Measurements from ENCODE around the gene SLC45A3. TPM values are rescaled to one million over a fixed set of nuclear protein-coding genes. Genes with fewer than 3 reads are reported as not detected.

The SLC45A3 gene
- total RNA-seq, 2 experiments from 2014 or later = 0.18 TPM; not detected in 1

GRCh38 chr1:205627956-205628355 lies 52.4 kb downstream of the SLC45A3 start:
- Mint-ChIP-seq H3K27me3 (no peaks in the 10 kb centered on the region), H3K4me1 (peaks cover 54% of the 10 kb centered on the region), H3K9me3 (no peaks in the 10 kb centered on the region), H3K4me3 (no peak overlapping the region), H3K36me3 (ENCODE audit: low read depth) (peaks cover 44% of the 10 kb centered on the region), H3K27ac (peak overlapping the region; percentile 35)
- DNase-seq = no peak
- CTCF ChIA-PET = interaction anchor here (9.7 kb wide), 1 partner anchor 36 kb away, joined by 257 read pairs; no protein-coding TSS in a partner anchor
- POLR2A ChIA-PET = interaction anchor here (6.1 kb wide), 1 partner anchor 35 kb away, joined by 165 read pairs; no protein-coding TSS in a partner anchor

DNA sequence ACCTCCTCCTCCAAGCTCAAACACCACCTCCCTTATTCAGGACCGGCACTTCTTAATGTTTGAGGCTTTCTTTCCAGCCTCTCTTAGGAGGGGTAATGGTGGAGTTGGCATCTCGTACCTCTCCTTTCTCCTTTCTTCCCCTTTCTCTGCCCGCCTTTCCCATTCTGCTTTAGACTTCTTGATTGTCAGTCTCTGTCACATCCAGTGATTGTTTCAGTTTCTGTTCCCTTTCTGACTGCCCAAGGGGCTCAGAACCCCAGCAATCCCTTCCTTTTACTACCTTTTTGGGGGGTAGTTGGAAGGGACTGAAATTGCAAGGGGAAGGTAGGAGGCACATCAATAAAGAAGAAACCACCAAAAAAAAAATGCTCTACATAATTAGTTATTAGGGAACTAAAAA lies 54.1 kb downstream of the SLC45A3 start:
- no peak for DNase-seq
- ChIA-PET POLR2A (no interaction called here), CTCF (no interaction called here)
- peaks cover 47% of the 10 kb centered on the region for H3K4me1 Mint-ChIP-seq
- no peaks in the 10 kb centered on the region for H3K27me3 Mint-ChIP-seq
- peak overlapping the region; percentile 16 for H3K4me3 Mint-ChIP-seq
- H3K27ac Mint-ChIP-seq = peak overlapping the region; percentile 47
- H3K9me3 Mint-ChIP-seq = no peaks in the 10 kb centered on the region
- H3K36me3 Mint-ChIP-seq (ENCODE audit: low read depth) = peaks cover 53% of the 10 kb centered on the region

DNA sequence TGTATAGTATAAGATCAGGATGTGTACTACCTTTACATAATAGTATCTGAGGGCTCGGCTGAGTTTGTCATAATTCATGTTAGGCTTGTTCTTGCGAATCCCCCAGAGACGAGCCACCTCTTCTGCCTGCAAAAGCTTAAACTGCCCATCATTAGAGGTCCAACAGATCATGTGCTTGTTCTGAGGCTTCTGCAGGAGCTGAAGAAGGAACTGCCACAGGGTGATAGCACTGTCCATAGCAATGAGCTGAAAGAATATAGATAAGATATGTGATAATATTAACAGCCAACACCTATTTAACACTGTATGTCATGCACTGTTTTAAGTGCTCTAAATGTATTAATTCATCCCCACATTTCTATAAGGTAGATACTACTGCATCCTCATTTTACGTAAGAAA lies 56.7 kb downstream of the SLC45A3 start:
- H3K36me3 Mint-ChIP-seq (ENCODE audit: low read depth) = peaks cover 70% of the 10 kb centered on the region
- peaks cover 34% of the 10 kb centered on the region for H3K4me1 Mint-ChIP-seq
- H3K27ac Mint-ChIP-seq = no peak overlapping the region
- no peak overlapping the region for H3K4me3 Mint-ChIP-seq
- POLR2A ChIA-PET = interaction anchor here (1.2 kb wide), 1 partner anchor 151 kb away, joined by 3 read pairs; no protein-coding TSS in a partner anchor
- H3K9me3 Mint-ChIP-seq = no peaks in the 10 kb centered on the region
- CTCF ChIA-PET = interaction anchor here (1.1 to 1.3 kb wide), 2 partner anchors 8 to 32 kb away, joined by 3 to 6 read pairs; partner anchors contain the start of gene ELK4
- H3K27me3 Mint-ChIP-seq = no peaks in the 10 kb centered on the region
- no peak for DNase-seq

DNA sequence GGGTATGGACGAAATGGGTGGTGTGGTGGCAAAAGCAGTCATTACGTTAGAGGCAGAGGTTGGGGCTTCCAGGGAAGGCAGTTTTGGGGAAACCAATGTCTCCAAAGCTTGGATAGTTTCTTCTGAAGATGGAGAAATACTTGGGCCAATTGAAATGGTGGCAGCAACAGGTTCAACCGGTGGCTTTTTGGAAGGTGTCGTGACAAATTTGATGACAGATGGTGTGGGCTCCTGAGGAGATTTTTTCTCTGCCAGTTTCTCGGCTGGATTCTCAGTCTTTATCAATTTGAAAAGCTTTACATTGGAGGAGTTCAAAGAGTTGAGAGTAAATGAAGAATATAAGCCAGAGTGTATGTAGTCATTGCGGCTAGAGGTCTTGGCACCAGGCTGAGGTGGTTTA lies 60.0 kb downstream of the SLC45A3 start:
- H3K27me3 Mint-ChIP-seq = no peaks in the 10 kb centered on the region
- no peak for DNase-seq
- ChIA-PET POLR2A (interaction anchor here (2.7 kb wide), 1 partner anchor 10 kb away, joined by 9 read pairs; no protein-coding TSS in a partner anchor), CTCF (interaction anchor here (1.0 kb wide), 1 partner anchor 28 kb away, joined by 4 read pairs; no protein-coding TSS in a partner anchor)
- H3K4me1 Mint-ChIP-seq = peaks cover 15% of the 10 kb centered on the region
- no peaks in the 10 kb centered on the region for H3K9me3 Mint-ChIP-seq
- H3K4me3 Mint-ChIP-seq = no peak overlapping the region
- H3K36me3 Mint-ChIP-seq (ENCODE audit: low read depth) = peaks cover 69% of the 10 kb centered on the region
- H3K27ac Mint-ChIP-seq = no peak overlapping the region

- no peak for DNase-seq
- CTCF ChIA-PET = interaction anchor here (0.6 kb wide), 1 partner anchor 38 kb away, joined by 7 read pairs; no protein-coding TSS in a partner anchor
- no peaks in the 10 kb centered on the region for H3K27me3 Mint-ChIP-seq
- POLR2A ChIA-PET = interaction anchor here (2.3 kb wide), 1 partner anchor 12 kb away, joined by 11 read pairs; the partner anchor contains the start of gene ELK4
- H3K36me3 Mint-ChIP-seq (ENCODE audit: low read depth) = peaks cover 66% of the 10 kb centered on the region
- peaks cover 14% of the 10 kb centered on the region for H3K4me1 Mint-ChIP-seq
- no peak overlapping the region for H3K4me3 Mint-ChIP-seq
- H3K27ac Mint-ChIP-seq = no peak overlapping the region
- no peaks in the 10 kb centered on the region for H3K9me3 Mint-ChIP-seq
Measured at GRCh38 chr1:205619376-205619775, 60.9 kb downstream of the SLC45A3 start.

DNA sequence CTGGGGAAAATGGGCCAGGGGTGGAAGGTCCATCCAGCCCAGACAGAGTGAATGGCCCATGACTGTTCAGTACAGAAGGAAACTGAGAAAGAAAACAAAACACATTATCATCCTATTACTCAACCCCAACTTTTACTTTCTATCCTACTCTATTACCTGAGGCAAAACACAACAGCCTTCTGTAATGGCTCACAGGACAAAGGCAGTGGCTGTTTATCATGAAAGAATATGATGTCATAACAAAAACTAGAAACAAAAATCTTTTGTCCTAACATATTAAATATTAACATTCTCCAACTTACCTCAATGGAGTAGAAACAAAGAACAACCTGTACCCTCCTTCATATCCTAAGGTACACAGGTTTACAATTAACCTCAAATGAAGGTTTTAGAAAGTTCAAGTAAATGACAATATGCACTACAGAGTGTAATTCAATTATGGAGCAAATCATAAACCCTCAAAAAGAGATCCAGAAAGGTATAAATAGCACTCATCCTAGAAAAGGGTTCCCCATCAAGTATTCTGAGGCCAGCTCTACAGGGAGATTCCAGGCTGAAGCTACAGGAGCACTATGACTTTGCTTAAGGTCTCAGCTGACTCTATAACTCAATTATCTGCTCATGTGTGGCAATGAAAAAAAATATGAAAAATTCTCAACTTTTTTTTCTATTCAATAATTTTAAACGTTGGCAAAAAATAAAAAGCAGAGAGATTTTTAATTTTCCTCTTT lies 63.6 kb downstream of the SLC45A3 start:
- peaks cover 24% of the 10 kb centered on the region for H3K4me1 Mint-ChIP-seq
- CTCF ChIA-PET = no interaction called here
- POLR2A ChIA-PET = interaction anchor here (0.7 kb wide), 1 partner anchor 15 kb away, joined by 3 read pairs; no protein-coding TSS in a partner anchor
- H3K9me3 Mint-ChIP-seq = no peaks in the 10 kb centered on the region
- H3K36me3 Mint-ChIP-seq (ENCODE audit: low read depth) = peaks cover 62% of the 10 kb centered on the region
- no peak for DNase-seq
- no peaks in the 10 kb centered on the region for H3K27me3 Mint-ChIP-seq
- H3K4me3 Mint-ChIP-seq = no peak overlapping the region
- no peak overlapping the region for H3K27ac Mint-ChIP-seq

- Mint-ChIP-seq H3K27ac (no peak overlapping the region), H3K27me3 (no peaks in the 10 kb centered on the region), H3K9me3 (no peaks in the 10 kb centered on the region), H3K4me3 (no peak overlapping the region), H3K36me3 (ENCODE audit: low read depth) (peaks cover 65% of the 10 kb centered on the region), H3K4me1 (peaks cover 33% of the 10 kb centered on the region)
- POLR2A ChIA-PET = interaction anchor here (0.9 kb wide), 1 partner anchor 16 kb away, joined by 3 read pairs; no protein-coding TSS in a partner anchor
- CTCF ChIA-PET = interaction anchor here (0.5 to 1.5 kb wide), 3 partner anchors 16 to 929 kb away, joined by 3 to 4 read pairs (median 4); partner anchors contain the start of gene ELK4
- DNase-seq = no peak
Measured at GRCh38 chr1:205615789-205616188, 64.5 kb downstream of the SLC45A3 start.

DNA sequence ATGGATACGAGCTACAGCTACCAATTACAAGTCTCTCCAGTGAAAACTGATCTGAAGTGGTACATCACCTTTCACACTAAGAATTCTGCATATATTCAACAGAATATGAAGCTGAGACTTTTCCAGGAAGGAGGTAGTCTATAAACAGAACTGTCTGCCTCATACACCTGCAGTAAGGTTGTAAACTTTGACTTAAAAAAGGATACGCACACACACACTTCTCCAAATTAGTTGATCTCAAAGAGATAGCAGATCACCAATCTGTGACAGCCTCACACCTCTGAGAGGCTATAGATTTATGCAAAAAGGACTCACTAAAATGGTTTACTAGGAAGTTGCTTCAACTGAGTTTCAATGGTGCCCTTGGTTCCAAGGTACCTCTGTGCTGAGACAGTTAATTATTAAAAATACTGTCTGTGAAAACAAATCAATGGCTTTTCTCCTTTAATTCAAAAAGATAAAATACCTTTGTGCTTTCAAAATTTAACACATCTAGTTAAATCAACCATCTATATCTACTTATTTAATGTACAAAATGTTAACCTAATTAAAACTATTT lies 66.4 kb downstream of the SLC45A3 start:
- Mint-ChIP-seq H3K36me3 (ENCODE audit: low read depth) (peaks cover 62% of the 10 kb centered on the region), H3K27ac (no peak overlapping the region)

GRCh38 chr1:205612556-205612955 lies 67.8 kb downstream of the SLC45A3 start:
- Mint-ChIP-seq H3K27me3 (no peaks in the 10 kb centered on the region), H3K4me3 (no peak overlapping the region), H3K36me3 (ENCODE audit: low read depth) (peaks cover 64% of the 10 kb centered on the region), H3K27ac (no peak overlapping the region), H3K9me3 (no peaks in the 10 kb centered on the region), H3K4me1 (peaks cover 41% of the 10 kb centered on the region)
- DNase-seq = no peak
- ChIA-PET POLR2A (interaction anchor here (1.7 kb wide), 1 partner anchor 19 kb away, joined by 7 read pairs; the partner anchor contains the start of gene ELK4), CTCF (interaction anchor here (1.0 kb wide), 1 partner anchor 21 kb away, joined by 3 read pairs; no protein-coding TSS in a partner anchor)

More for the DNA sequence above, 66.4 kb downstream of the SLC45A3 start:
- CTCF ChIA-PET = interaction anchor here (0.9 to 1.3 kb wide), 2 partner anchors 18 to 20 kb away, joined by 3 read pairs; partner anchors contain the start of gene ELK4
- H3K4me1 Mint-ChIP-seq = peaks cover 39% of the 10 kb centered on the region
- POLR2A ChIA-PET = interaction anchor here (1.7 kb wide), 1 partner anchor 18 kb away, joined by 7 read pairs; the partner anchor contains the start of gene ELK4
- no peaks in the 10 kb centered on the region for H3K9me3 Mint-ChIP-seq
- H3K4me3 Mint-ChIP-seq = no peak overlapping the region
- H3K27me3 Mint-ChIP-seq = no peaks in the 10 kb centered on the region
- DNase-seq = no peak

DNA sequence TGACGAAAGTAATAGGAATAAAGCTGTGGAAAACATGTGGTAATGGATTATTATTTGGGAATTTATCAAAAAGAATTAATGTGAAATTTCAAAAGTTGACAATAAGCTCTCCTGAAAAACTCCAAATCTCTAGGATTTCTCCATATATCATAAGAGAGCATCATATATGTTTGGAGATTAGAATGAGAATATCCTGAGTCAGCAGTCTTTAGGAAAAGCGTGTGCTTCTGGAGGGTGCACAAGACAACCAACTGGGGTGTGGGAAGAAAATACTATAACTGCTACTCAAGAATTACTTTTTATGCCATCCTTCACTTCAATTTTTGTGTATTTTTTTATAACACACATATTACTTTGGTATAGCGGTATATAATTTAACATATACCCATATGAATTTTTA lies 68.2 kb downstream of the SLC45A3 start:
- peaks cover 41% of the 10 kb centered on the region for H3K4me1 Mint-ChIP-seq
- no peaks in the 10 kb centered on the region for H3K27me3 Mint-ChIP-seq
- ChIA-PET CTCF (no interaction called here), POLR2A (no interaction called here)
- no peak overlapping the region for H3K4me3 Mint-ChIP-seq
- no peak for DNase-seq
- no peaks in the 10 kb centered on the region for H3K9me3 Mint-ChIP-seq
- peaks cover 65% of the 10 kb centered on the region for H3K36me3 Mint-ChIP-seq (ENCODE audit: low read depth)
- no peak overlapping the region for H3K27ac Mint-ChIP-seq

DNA sequence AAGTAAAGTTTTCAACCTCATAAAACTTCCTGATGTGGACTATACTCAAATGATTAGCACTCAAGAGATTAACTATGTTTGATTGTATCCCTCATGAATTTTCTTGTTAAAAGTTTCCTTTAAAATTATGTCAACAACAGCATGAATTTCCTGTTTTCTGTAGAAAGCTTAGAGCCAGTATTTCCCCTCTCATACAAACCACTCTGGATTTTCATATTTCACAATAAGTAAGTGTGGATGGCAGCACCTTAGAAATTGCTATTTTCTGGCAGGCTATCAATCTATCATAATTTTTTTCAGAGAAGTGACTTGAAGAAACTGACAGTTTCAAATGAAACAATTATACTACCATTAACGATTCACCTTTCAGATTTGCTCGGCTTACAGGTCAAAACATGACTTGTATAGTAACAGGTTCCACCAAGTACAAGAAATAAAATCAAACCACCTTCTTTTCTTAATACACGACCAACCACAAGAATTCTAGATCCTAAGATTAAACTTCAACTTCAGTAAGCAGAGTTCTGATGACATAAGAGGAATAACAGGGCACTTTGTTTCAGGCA lies 69.3 kb downstream of the SLC45A3 start:
- H3K27me3 Mint-ChIP-seq = no peaks in the 10 kb centered on the region
- peaks cover 35% of the 10 kb centered on the region for H3K4me1 Mint-ChIP-seq
- H3K9me3 Mint-ChIP-seq = no peaks in the 10 kb centered on the region
- ChIA-PET CTCF (interaction anchor here (0.8 kb wide), 1 partner anchor 20 kb away, joined by 3 read pairs; no protein-coding TSS in a partner anchor), POLR2A (interaction anchor here (1.0 kb wide), 1 partner anchor 20 kb away, joined by 3 read pairs; no protein-coding TSS in a partner anchor)
- H3K4me3 Mint-ChIP-seq = no peak overlapping the region
- peaks cover 59% of the 10 kb centered on the region for H3K36me3 Mint-ChIP-seq (ENCODE audit: low read depth)
- H3K27ac Mint-ChIP-seq = peak overlapping the region; percentile 36
- DNase-seq = no peak

DNA sequence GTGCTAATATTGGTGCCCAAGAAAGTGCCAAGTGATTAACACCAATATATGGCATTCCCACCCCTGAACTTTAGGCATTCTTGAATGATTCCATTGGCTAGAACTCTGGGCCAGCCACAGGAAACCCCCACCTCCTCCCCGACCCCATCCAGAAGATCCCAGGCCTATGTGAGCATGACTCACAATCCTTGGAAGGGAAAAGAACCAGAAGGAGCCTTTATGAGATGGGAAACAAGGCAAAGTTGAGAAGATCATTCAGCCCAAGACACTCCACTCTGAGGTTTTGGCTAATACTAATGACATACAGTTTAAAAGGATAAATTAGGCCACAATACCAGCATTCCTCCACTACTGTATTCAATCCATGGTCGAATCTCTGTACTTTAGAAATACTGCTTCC lies 70.3 kb downstream of the SLC45A3 start:
- Mint-ChIP-seq H3K36me3 (ENCODE audit: low read depth) (peaks cover 52% of the 10 kb centered on the region), H3K4me3 (no peak overlapping the region), H3K4me1 (peaks cover 32% of the 10 kb centered on the region), H3K27me3 (no peaks in the 10 kb centered on the region), H3K9me3 (no peaks in the 10 kb centered on the region), H3K27ac (no peak overlapping the region)
- POLR2A ChIA-PET = interaction anchor here (2.3 kb wide), 1 partner anchor 16 kb away, joined by 6 read pairs; no protein-coding TSS in a partner anchor
- no peak for DNase-seq
- CTCF ChIA-PET = interaction anchor here (3.9 kb wide), 1 partner anchor 18 kb away, joined by 17 read pairs; no protein-coding TSS in a partner anchor

Measured in activated CD4-positive, alpha-beta memory T cell treated with anti-CD3 and anti-CD28 coated beads, Interleukin-2, amount 10 ng/mL, durations not matched to agents 7 days and 5 days (primary cell).